Endothelial cell of umbilical vein (primary cell): ENCODE measurements around the gene GPR155. TPM values are rescaled to one million over a fixed set of nuclear protein-coding genes. Genes with fewer than 3 reads are reported as not detected.

Source experiments
- BruUV-seq: library from RNA; stranded (reverse); fragments of 400-500 nt; replicated peaks from 2 replicates; lab custom pipeline; 2021; lab: Mats Ljungman, UMichigan
- CTCF ChIA-PET: fragments of 300-600, 350-600 bp; sonication (Branson Sonifier 250); formaldehyde crosslinking; loops from one replicate; lab custom pipeline; 2021; ENCODE audit warnings: antibody characterized with exemption, inconsistent platforms; lab: Charles Lee
- POLR2A ChIA-PET: fragments of 300-600, 350-600 bp; sonication (Branson Sonifier 250); formaldehyde crosslinking; loops from one replicate; lab custom pipeline; 2021; ENCODE audit warnings: antibody characterized with exemption, inconsistent platforms; lab: Charles Lee
- DNase-seq: peaks from one replicate; pipeline ENCODE4 v3.0.0-alpha.2; 2011; ENCODE audit warnings: low read depth, low spot score
- FAIRE-seq: peaks from 2 replicates; lab custom pipeline; 2011; peaks lifted over from hg19 to GRCh38; lab: Jason Lieb, UNC
- H2AFZ ChIP-seq: 2 replicates; pipeline ENCODE4 v1.6.0; 2012; ENCODE audit warnings: low read depth, low read length, control low read depth, inconsistent platforms
- H3K27ac ChIP-seq: 2 replicates; pipeline ENCODE4 v1.5.1; 2011; ENCODE audit warnings: low read depth, mild to moderate bottlenecking, control low read depth, low read length, moderate library complexity; ENCODE audit not compliant: insufficient read depth
- H3K27me3 ChIP-seq, 2 experiments: 2 replicates each; pipeline versions ENCODE4 v1.6.0 to v1.6.1; 2011; ENCODE audit warnings: low read length in 2 of 2, mixed read lengths in 1 of 2; ENCODE audit not compliant: control insufficient read depth in 2 of 2, insufficient read depth in 2 of 2
- H3K36me3 ChIP-seq, 2 experiments: 2 replicates in 1 of 2; 3 replicates in 1 of 2; pipeline ENCODE4 v1.5.1; 2011; ENCODE audit warnings: low read length in 2 of 2, mild to moderate bottlenecking in 1 of 2, moderate library complexity in 1 of 2; ENCODE audit not compliant: control insufficient read depth in 2 of 2, insufficient read depth in 2 of 2; ENCODE audit errors: extremely low read depth in 1 of 2
- H3K4me1 ChIP-seq: 3 replicates; pipeline ENCODE4 v1.5.1; 2011; ENCODE audit warnings: mild to moderate bottlenecking, low read length; ENCODE audit not compliant: control insufficient read depth, insufficient read depth; ENCODE audit errors: extremely low read depth
- H3K4me2 ChIP-seq: 2 replicates; pipeline ENCODE4 v1.6.1; 2011; ENCODE audit warnings: low read length, control low read depth, mixed read lengths; ENCODE audit not compliant: insufficient read depth
- H3K4me3 ChIP-seq, 3 experiments: fragments of 200-600 bp in 1 of 3; sonication (generic), shearing (Covaris generic) in 1 of 3; replicated peaks in 1 of 3; 2 replicates each; pipeline ENCODE4 v1.5.1; 2011 to 2016; ENCODE audit warnings: control low read depth in 3 of 3, low read length in 3 of 3, mild to moderate bottlenecking in 2 of 3, inconsistent platforms in 1 of 3, low read depth in 1 of 3, moderate library complexity in 1 of 3; ENCODE audit not compliant: insufficient read depth in 1 of 3
- H3K79me2 ChIP-seq: 2 replicates; pipeline ENCODE4 v1.6.0; 2012; ENCODE audit warnings: low read length, inconsistent platforms; ENCODE audit not compliant: control insufficient read depth, insufficient read depth
- H3K9ac ChIP-seq: replicated peaks from 2 replicates; pipeline ENCODE3; 2011; ENCODE audit warnings: low read length, control low read depth; ENCODE audit not compliant: insufficient read depth; ENCODE audit errors: extremely low read depth
- H3K9me1 ChIP-seq: replicated peaks from 3 replicates; pipeline ENCODE4 v1.6.0; 2011; ENCODE audit warnings: mild to moderate bottlenecking, low read length; ENCODE audit not compliant: control insufficient read depth, insufficient read depth; ENCODE audit errors: extremely low read depth
- H3K9me3 ChIP-seq: replicated peaks from 2 replicates; pipeline ENCODE4 v1.5.1; 2012; ENCODE audit warnings: low read length, inconsistent platforms; ENCODE audit not compliant: control insufficient read depth, insufficient read depth
- H4K20me1 ChIP-seq: replicated peaks from 2 replicates; pipeline ENCODE3; 2011; ENCODE audit warnings: mild to moderate bottlenecking, low read length; ENCODE audit not compliant: control insufficient read depth, insufficient read depth; ENCODE audit errors: extremely low read depth
- CTCF ChIP-seq, 2 donors: IDR thresholded peaks; 1 replicate in 1 of 2; 2 replicates in 1 of 2; pipeline ENCODE4 v1.5.1; 2011; ENCODE audit warnings: low read length in 2 of 2, mild to moderate bottlenecking in 2 of 2, moderate library complexity in 2 of 2, control low read depth in 1 of 2, inconsistent platforms in 1 of 2, low read depth in 1 of 2; ENCODE audit not compliant: insufficient read depth in 1 of 2; ENCODE audit errors: extremely low read depth in 1 of 2
- EZH2 ChIP-seq: IDR thresholded peaks from 2 replicates; pipeline ENCODE4 v1.6.1; 2012; ENCODE audit warnings: borderline replicate concordance, low read depth, mild to moderate bottlenecking, moderate library complexity, low read length, inconsistent platforms; ENCODE audit not compliant: severe bottlenecking
- FOS ChIP-seq: IDR thresholded peaks from 2 replicates; pipeline ENCODE4 v1.6.1; 2011; ENCODE audit warnings: mild to moderate bottlenecking, low read length, moderate library complexity, borderline replicate concordance; ENCODE audit not compliant: insufficient read depth
- GATA2 ChIP-seq: IDR thresholded peaks from 2 replicates; pipeline ENCODE4 v1.7.0; 2011; ENCODE audit warnings: low read depth, mild to moderate bottlenecking, moderate library complexity, mixed read lengths, low read length; ENCODE audit not compliant: insufficient read length, insufficient read depth
- JUN ChIP-seq: IDR thresholded peaks from 2 replicates; pipeline ENCODE4 v1.6.1; 2011; ENCODE audit warnings: borderline replicate concordance, low read depth; ENCODE audit not compliant: insufficient read length, insufficient read depth
- MAX ChIP-seq: IDR thresholded peaks from 2 replicates; pipeline ENCODE4 v1.6.1; 2011; ENCODE audit not compliant: insufficient read depth, insufficient read length
- MYC ChIP-seq: IDR thresholded peaks from one replicate; pipeline ENCODE4 v1.6.1; 2011; ENCODE audit warnings: mild to moderate bottlenecking, low read depth, low read length
- POLR2A ChIP-seq: IDR thresholded peaks from 2 replicates; pipeline ENCODE4 v1.6.1; 2012; ENCODE audit warnings: low read depth, mild to moderate bottlenecking, control low read depth, low read length
- POLR2AphosphoS5 ChIP-seq: IDR thresholded peaks from 2 replicates; pipeline ENCODE4 v1.6.1; 2012; ENCODE audit warnings: low read depth, mild to moderate bottlenecking, control low read depth, low read length, moderate library complexity; ENCODE audit not compliant: insufficient read depth
- dilution Hi-C: fragments of 300-500 bp; cut with MboI; formaldehyde crosslinking; loops from one replicate; pipeline ENCODE4 v1.15.0; 2019; ENCODE audit warnings: low sequenced_read_pairs; ENCODE audit not compliant: extremely low pct_ligation_motif_present
- intact Hi-C: fragments of 100-400 bp; cut with micrococcal nuclease; formaldehyde crosslinking; loops from one replicate; pipeline ENCODE4 v1.10.0; 2022
- polyA plus RNA-seq, 4 experiments: library from polyadenylated mRNA; depleted of rRNA in 3 of 4; stranded (reverse) in 3 of 4; unstranded in 1 of 4; fragments of >200 nt; gene quantifications; 2 replicates each; pipeline versions ENCODE4 v1.2.1 to v1.2.3, GENCODE V29; 2011 to 2012; ENCODE audit warnings: missing spikeins in 1 of 4
- total RNA-seq: library from RNA; stranded (reverse); gene quantifications from 2 replicates; pipeline ENCODE4 v1.2.3, GENCODE V29; 2021

Gene GPR155
- total and polyA plus RNA-seq, 2 donors (not counting 3 experiments of a cell fraction or from before 2014, with no cell fraction given), result 0.62 to 1.7 TPM

GRCh38 chr2:174438146-174438886 is 48.5 kb downstream of the GPR155 start:
- Histone ChIP-seq H3K4me2 (no peak overlapping the region), H3K79me2 (no peaks in the 10 kb centered on the region), H3K36me3 (no peaks in the 10 kb centered on the region), H3K4me1 (peaks cover 15% of the 10 kb centered on the region), H3K9ac (no peak overlapping the region), H4K20me1 (no peaks in the 10 kb centered on the region), H3K9me1 (no peaks in the 10 kb centered on the region), H3K27me3 (no peaks in the 10 kb centered on the region), H3K4me3 (no peak overlapping the region), H2AFZ (no peak overlapping the region), H3K27ac (no peak overlapping the region), H3K9me3 (no peaks in the 10 kb centered on the region)
- FAIRE-seq, result no peak
- POLR2A ChIA-PET, result no interaction called here
- intact Hi-C loops (no loop called here), dilution Hi-C loops (no loop called here)
- CTCF ChIA-PET, result interaction anchor here (0.6 to 1.5 kb wide), 3 partner anchors 12 to 713 kb away, joined by 3 to 7 read pairs (median 3); no protein-coding TSS in a partner anchor
- BruUV-seq, result no TSS peak
- TF ChIP-seq FOS (no peak), MAX (no peak), JUN (no peak), POLR2A (no peak), CTCF (IDR thresholded peaks at IDR 0.05; ENCODE audit: extremely low read depth in 1 of 2, insufficient read depth in 1 of 2, low read depth in 1 of 2, low read length in 2 of 2) (no peak), EZH2 (no peak), POLR2AphosphoS5 (no peak), GATA2 (no peak), MYC (no peak)
- peak; percentile 48 for DNase-seq
